ENCODE results near the gene AGBL4. TPM values are rescaled to one million over a fixed set of nuclear protein-coding genes. Genes with fewer than 3 reads are reported as not detected.

Gene AGBL4
- polyA plus RNA-seq, 1 experiment = not detected

- H3K4me3 ChIP-seq (ENCODE audit: low read depth, low read length) = no peak overlapping the region
- no peak overlapping the region for H3K27ac ChIP-seq (ENCODE audit: low read depth, low read length)
- H3K9me3 ChIP-seq (ENCODE audit: control insufficient read depth, insufficient read depth, low read length) = peaks cover 3% of the 10 kb centered on the region; the same call in 1 of the 2 replicates
- ChIA-PET CTCF (no interaction called here), POLR2A (no interaction called here)
- no peak for DNase-seq (ENCODE audit: low read depth, low spot score)
- no peaks in the 10 kb centered on the region for H3K27me3 ChIP-seq (ENCODE audit: control insufficient read depth, insufficient read depth, low read length)
- TF ChIP-seq CTCF (IDR thresholded peaks at IDR 0.05; ENCODE audit: low read depth, low read length) = no peak
These were observed 788.8 kb downstream of the AGBL4 start for GRCh38 chr1:49234988-49235387.

- H3K9me3 ChIP-seq (ENCODE audit: control insufficient read depth, insufficient read depth, low read length) = peaks cover 6% of the 10 kb centered on the region; the same call in 1 of the 2 replicates
- DNase-seq (ENCODE audit: low read depth, low spot score) = no peak
- H3K4me3 ChIP-seq (ENCODE audit: low read depth, low read length) = no peak overlapping the region
- H3K27me3 ChIP-seq (ENCODE audit: control insufficient read depth, insufficient read depth, low read length) = no peaks in the 10 kb centered on the region
- ChIA-PET CTCF (no interaction called here), POLR2A (no interaction called here)
- no peak overlapping the region for H3K27ac ChIP-seq (ENCODE audit: low read depth, low read length)
- TF ChIP-seq CTCF (IDR thresholded peaks at IDR 0.05; ENCODE audit: low read depth, low read length) = no peak
These were observed 794.2 kb downstream of the AGBL4 start for GRCh38 chr1:49229555-49229954.

- CTCF ChIA-PET = no interaction called here
- no peak for TF ChIP-seq CTCF (IDR thresholded peaks at IDR 0.05; ENCODE audit: low read depth, low read length)
- Histone ChIP-seq H3K9me3 (ENCODE audit: control insufficient read depth, insufficient read depth, low read length) (peaks cover 6% of the 10 kb centered on the region; the same call in 1 of the 2 replicates), H3K27ac (ENCODE audit: low read depth, low read length) (no peak overlapping the region), H3K4me3 (ENCODE audit: low read depth, low read length) (no peak overlapping the region), H3K27me3 (ENCODE audit: control insufficient read depth, insufficient read depth, low read length) (no peaks in the 10 kb centered on the region)
- POLR2A ChIA-PET = no interaction called here
- DNase-seq (ENCODE audit: low read depth, low spot score) = no peak
These were observed 797.0 kb downstream of the AGBL4 start for GRCh38 chr1:49226758-49227157.

- TF ChIP-seq CTCF (IDR thresholded peaks at IDR 0.05; ENCODE audit: low read depth, low read length) = no peak
- H3K27ac ChIP-seq (ENCODE audit: low read depth, low read length) = no peak overlapping the region
- no peak overlapping the region for H3K4me3 ChIP-seq (ENCODE audit: low read depth, low read length)
- ChIA-PET POLR2A (no interaction called here), CTCF (no interaction called here)
- peaks cover 6% of the 10 kb centered on the region; the same call in 1 of the 2 replicates for H3K9me3 ChIP-seq (ENCODE audit: control insufficient read depth, insufficient read depth, low read length)
- H3K27me3 ChIP-seq (ENCODE audit: control insufficient read depth, insufficient read depth, low read length) = no peaks in the 10 kb centered on the region
- DNase-seq (ENCODE audit: low read depth, low spot score) = no peak
These were observed 798.3 kb downstream of the AGBL4 start for GRCh38 chr1:49225464-49225863.

- Histone ChIP-seq H3K27ac (ENCODE audit: low read depth, low read length) (no peak overlapping the region), H3K27me3 (ENCODE audit: control insufficient read depth, insufficient read depth, low read length) (no peaks in the 10 kb centered on the region), H3K4me3 (ENCODE audit: low read depth, low read length) (no peak overlapping the region), H3K9me3 (ENCODE audit: control insufficient read depth, insufficient read depth, low read length) (no peaks in the 10 kb centered on the region; the same call in 1 of the 2 replicates)
- TF ChIP-seq CTCF (IDR thresholded peaks at IDR 0.05; ENCODE audit: low read depth, low read length) = no peak
- DNase-seq (ENCODE audit: low read depth, low spot score) = no peak
- POLR2A ChIA-PET = no interaction called here
- CTCF ChIA-PET = no interaction called here
These were observed 810.5 kb downstream of the AGBL4 start for GRCh38 chr1:49213301-49213700.

Data from AG04450 (cell line).